ENCODE measurements around the gene ETV5. TPM values are rescaled to one million over a fixed set of nuclear protein-coding genes. Genes with fewer than 3 reads are reported as not detected.

The ETV5 gene
- polyA plus RNA-seq, 1 donor from 2014 or later = 0.30 TPM

GRCh38 chr3:186068243-186068552 lies 40.7 kb downstream of the ETV5 start:
- H3K9me3 ChIP-seq (ENCODE audit: low read length) = no peaks in the 10 kb centered on the region
- no peak overlapping the region for H3K9ac ChIP-seq (ENCODE audit: low read length)
- H3K27me3 ChIP-seq (ENCODE audit: insufficient read depth, low read depth, low read length) = no peaks in the 10 kb centered on the region
- no peak for TF ChIP-seq RAD21 (conservative IDR thresholded peaks at IDR 0.05)
- no peak for TF ChIP-seq EZH2 (IDR thresholded peaks at IDR 0.05; ENCODE audit: borderline replicate concordance, insufficient read depth, low read length, poor library complexity, severe bottlenecking)
- no peak for TF ChIP-seq TAF1 (IDR thresholded peaks at IDR 0.05; ENCODE audit: low read depth)
- no peak for TF ChIP-seq POLR2AphosphoS5 (IDR thresholded peaks at IDR 0.05)
- no peak for TF ChIP-seq REST (IDR thresholded peaks at IDR 0.05; ENCODE audit: borderline replicate concordance)
- no peak for TF ChIP-seq EP300 (conservative IDR thresholded peaks at IDR 0.05; ENCODE audit: poor library complexity, severe bottlenecking)
- no peak for TF ChIP-seq SMC3 (conservative IDR thresholded peaks at IDR 0.05; ENCODE audit: poor library complexity)
- TF ChIP-seq MXI1 (conservative IDR thresholded peaks at IDR 0.05; ENCODE audit: poor library complexity, severe bottlenecking) = no peak
- TF ChIP-seq CTCF (IDR thresholded peaks at IDR 0.05; ENCODE audit: poor library complexity, severe bottlenecking) = no peak
- H3F3A ChIP-seq (ENCODE audit: insufficient read depth, low read length, poor library complexity, severe bottlenecking) = no peaks in the 10 kb centered on the region
- no peaks in the 10 kb centered on the region for H3K36me3 ChIP-seq (ENCODE audit: insufficient read depth, low read length)
- H3K9me2 ChIP-seq (ENCODE audit: insufficient read depth, low read length) = no peaks in the 10 kb centered on the region
- H3K4me3 ChIP-seq (ENCODE audit: low read length) = no peak overlapping the region
- H3K27ac ChIP-seq (ENCODE audit: low read length) = no peak overlapping the region
- no peaks in the 10 kb centered on the region for H4K20me1 ChIP-seq (ENCODE audit: insufficient read depth)
- H3K4me2 ChIP-seq (ENCODE audit: low read length) = no peak overlapping the region
- no peaks in the 10 kb centered on the region for H3K79me2 ChIP-seq (replicated peaks; ENCODE audit: insufficient read depth, low read length)
- no peak overlapping the region for H2AFZ ChIP-seq (ENCODE audit: low read depth, low read length)

GRCh38 chr3:186067360-186068242 lies 41.3 kb downstream of the ETV5 start:
- Histone ChIP-seq H4K20me1 (ENCODE audit: insufficient read depth) (no peaks in the 10 kb centered on the region), H3K79me2 (replicated peaks; ENCODE audit: insufficient read depth, low read length) (no peaks in the 10 kb centered on the region), H3K9ac (ENCODE audit: low read length) (no peak overlapping the region), H3K27me3 (ENCODE audit: insufficient read depth, low read depth, low read length) (no peaks in the 10 kb centered on the region), H3K4me3 (ENCODE audit: low read length) (no peak overlapping the region), H2AFZ (ENCODE audit: low read depth, low read length) (no peak overlapping the region), H3K27ac (ENCODE audit: low read length) (no peak overlapping the region), H3K9me3 (ENCODE audit: low read length) (no peaks in the 10 kb centered on the region), H3F3A (ENCODE audit: insufficient read depth, low read length, poor library complexity, severe bottlenecking) (no peaks in the 10 kb centered on the region), H3K9me2 (ENCODE audit: insufficient read depth, low read length) (no peaks in the 10 kb centered on the region), H3K36me3 (ENCODE audit: insufficient read depth, low read length) (no peaks in the 10 kb centered on the region), H3K4me2 (ENCODE audit: low read length) (no peak overlapping the region)
- no peak for TF ChIP-seq EZH2 (IDR thresholded peaks at IDR 0.05; ENCODE audit: borderline replicate concordance, insufficient read depth, low read length, poor library complexity, severe bottlenecking)
- TF ChIP-seq CTCF (IDR thresholded peaks at IDR 0.05; ENCODE audit: poor library complexity, severe bottlenecking) = no peak
- TF ChIP-seq EP300 (conservative IDR thresholded peaks at IDR 0.05; ENCODE audit: poor library complexity, severe bottlenecking) = no peak
